HUES6 (cell line): Measurements from ENCODE around the gene C20orf144.

Experiments used
- H3K27ac ChIP-seq: 2 replicates; pipeline ENCODE4 v1.7.0; 2013; ENCODE audit warnings: low read depth, mild to moderate bottlenecking, low read length, inconsistent platforms
- H3K27me3 ChIP-seq: 2 replicates; pipeline ENCODE4 v1.6.1; 2013; ENCODE audit warnings: low read length; ENCODE audit not compliant: control insufficient read depth, insufficient read depth
- H3K36me3 ChIP-seq: 2 replicates; pipeline ENCODE4 v1.6.1; 2013; ENCODE audit warnings: low read length; ENCODE audit not compliant: control insufficient read depth, insufficient read depth
- H3K4me1 ChIP-seq: 2 replicates; pipeline ENCODE4 v1.6.1; 2013; ENCODE audit warnings: low read length; ENCODE audit not compliant: control insufficient read depth, insufficient read depth
- H3K4me3 ChIP-seq: 2 replicates; pipeline ENCODE4 v1.5.1; 2013; ENCODE audit warnings: low read depth, low read length
- H3K9ac ChIP-seq: one replicate; pipeline ENCODE4 v1.6.1; 2013; ENCODE audit warnings: mild to moderate bottlenecking, low read length
- H3K9me3 ChIP-seq: 2 replicates; pipeline ENCODE4 v1.6.1; 2013; ENCODE audit warnings: low read depth, low read length; ENCODE audit not compliant: control insufficient read depth, insufficient read depth

C20orf144 gene

DNA sequence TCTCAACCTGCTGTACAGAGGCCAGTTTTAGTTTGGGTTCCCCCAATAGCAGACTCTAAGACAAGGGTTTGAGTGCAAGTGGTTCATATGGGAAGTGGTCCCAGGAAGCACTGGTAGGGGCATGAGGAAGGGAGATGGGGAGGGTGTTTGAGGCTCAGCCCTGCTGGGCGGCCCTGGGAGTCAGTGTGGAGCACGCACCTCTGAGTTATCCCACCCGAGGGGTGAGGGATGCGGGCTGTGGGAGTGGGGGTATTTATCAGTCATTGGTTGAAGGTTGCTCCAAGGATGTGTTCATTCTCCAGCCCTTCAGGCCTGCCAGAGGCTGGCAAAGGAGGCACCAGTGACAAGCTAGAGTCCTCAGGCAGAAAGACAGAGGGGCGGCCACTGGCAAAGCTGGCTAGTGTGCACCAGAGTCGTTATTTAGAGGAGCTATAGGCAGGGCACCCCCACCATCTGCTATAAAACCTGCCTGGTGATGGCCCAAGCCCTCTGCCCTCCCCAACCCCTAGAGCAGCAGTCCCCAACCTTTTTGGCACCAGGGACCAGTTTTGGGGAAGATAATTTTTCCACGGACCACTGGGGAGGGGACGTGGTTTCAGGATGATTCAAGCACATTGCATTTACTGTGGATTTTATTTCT is 41.5 kb downstream of the C20orf144 start:
- Histone ChIP-seq H3K27me3 (no peaks in the 10 kb centered on the region), H3K4me1 (no peaks in the 10 kb centered on the region), H3K27ac (no peak overlapping the region), H3K9me3 (peaks cover 25% of the 10 kb centered on the region), H3K4me3 (no peak overlapping the region), H3K9ac (no peak overlapping the region), H3K36me3 (0 out of 2 replicates have a peak, but pooled peaks cover 3% of the 10 kb centered on the region)

DNA sequence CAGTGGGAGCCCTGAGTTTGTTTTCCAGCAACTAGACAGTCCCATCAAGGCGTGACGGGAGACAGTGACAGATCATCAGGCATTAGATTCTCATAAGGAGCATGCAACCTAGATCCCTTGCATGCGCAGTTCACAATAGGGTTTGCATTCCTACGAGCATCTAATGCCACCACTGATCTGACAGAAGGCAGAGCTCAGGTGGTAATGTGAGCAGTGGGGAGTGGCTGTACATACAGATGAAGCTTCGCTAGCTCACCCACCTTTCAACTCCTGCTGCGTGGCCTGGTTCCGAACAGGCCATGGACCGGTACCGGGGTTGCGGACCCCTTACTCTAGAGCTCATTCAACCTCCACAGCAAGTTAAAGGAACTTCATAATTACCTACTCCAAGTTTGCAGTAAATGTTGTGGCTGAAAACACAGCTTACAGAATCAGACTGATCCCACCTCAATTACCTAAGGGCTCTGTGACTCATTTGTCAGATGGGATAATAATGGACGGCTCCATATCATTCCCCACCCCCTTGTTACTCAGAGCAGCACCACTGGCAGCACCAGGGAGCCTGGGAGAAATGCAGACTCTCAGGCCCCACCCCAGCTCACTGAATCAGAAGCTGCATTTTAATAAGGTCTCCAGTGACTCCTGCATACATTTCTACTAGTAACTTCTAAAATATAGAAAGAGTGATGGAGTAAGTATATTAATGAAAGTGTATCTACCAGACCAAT is 42.2 kb downstream of the C20orf144 start:
- Histone ChIP-seq H3K9ac (no peak overlapping the region), H3K27me3 (no peaks in the 10 kb centered on the region), H3K9me3 (peaks cover 25% of the 10 kb centered on the region), H3K36me3 (0 out of 2 replicates have a peak, but pooled peaks cover 3% of the 10 kb centered on the region), H3K27ac (no peak overlapping the region), H3K4me3 (no peak overlapping the region), H3K4me1 (0 out of 2 replicates have a peak, but pooled peaks cover 2% of the 10 kb centered on the region)

DNA sequence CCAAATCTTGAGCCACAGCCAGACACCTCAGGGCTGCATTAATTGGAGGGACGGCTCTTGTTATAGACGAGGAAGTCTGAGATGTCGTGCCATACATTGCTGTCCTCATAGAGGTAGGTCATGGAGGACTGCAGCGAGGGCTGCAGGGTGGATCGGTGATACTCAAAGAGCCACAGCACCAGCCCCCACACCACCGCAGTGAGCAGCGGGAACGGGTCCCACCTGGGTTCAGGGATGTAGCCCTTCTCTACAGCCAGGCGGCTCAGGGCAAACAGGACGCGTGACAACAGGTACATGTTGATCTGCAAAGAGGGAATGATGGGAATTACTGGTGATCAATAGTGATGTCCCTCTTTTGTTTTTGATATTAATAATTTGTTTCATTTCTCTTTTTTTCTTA is 45.5 kb downstream of the C20orf144 start:
- no peaks in the 10 kb centered on the region for H3K27me3 ChIP-seq
- H3K36me3 ChIP-seq: 0 out of 2 replicates have a peak, but pooled peaks cover 3% of the 10 kb centered on the region
- H3K27ac ChIP-seq: no peak overlapping the region
- peaks cover 12% of the 10 kb centered on the region for H3K4me1 ChIP-seq
- H3K4me3 ChIP-seq: no peak overlapping the region
- H3K9me3 ChIP-seq: peaks cover 15% of the 10 kb centered on the region
- H3K9ac ChIP-seq: no peak overlapping the region

DNA sequence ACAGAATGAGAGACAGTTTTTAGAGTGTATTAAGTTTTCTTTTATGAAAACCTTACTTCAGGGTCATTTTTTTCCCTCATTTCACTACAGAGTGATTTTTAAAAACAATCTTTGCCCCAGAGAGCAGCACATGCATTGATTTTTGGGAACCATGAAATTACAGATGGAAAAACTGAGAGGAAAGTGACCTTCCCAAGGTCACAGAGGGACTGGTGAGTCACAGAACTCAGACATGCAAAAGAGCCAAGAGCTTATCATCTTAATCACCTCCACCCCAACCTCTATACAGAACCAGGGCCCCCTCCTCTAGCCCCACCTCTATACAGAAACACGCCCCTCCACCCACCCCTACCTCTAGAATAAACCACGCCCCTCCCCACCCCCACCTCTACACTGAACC is 47.3 kb downstream of the C20orf144 start:
- peak overlapping the region; percentile 17 for H3K9ac ChIP-seq
- H3K9me3 ChIP-seq: peaks cover under 1% of the 10 kb centered on the region; the same call in 1 of the 2 replicates
- 0 out of 2 replicates have a peak, but pooled peaks cover 3% of the 10 kb centered on the region for H3K36me3 ChIP-seq
- H3K27ac ChIP-seq: no peak overlapping the region
- no peaks in the 10 kb centered on the region for H3K27me3 ChIP-seq
- H3K4me1 ChIP-seq: peaks cover 12% of the 10 kb centered on the region
- H3K4me3 ChIP-seq: no peak overlapping the region

DNA sequence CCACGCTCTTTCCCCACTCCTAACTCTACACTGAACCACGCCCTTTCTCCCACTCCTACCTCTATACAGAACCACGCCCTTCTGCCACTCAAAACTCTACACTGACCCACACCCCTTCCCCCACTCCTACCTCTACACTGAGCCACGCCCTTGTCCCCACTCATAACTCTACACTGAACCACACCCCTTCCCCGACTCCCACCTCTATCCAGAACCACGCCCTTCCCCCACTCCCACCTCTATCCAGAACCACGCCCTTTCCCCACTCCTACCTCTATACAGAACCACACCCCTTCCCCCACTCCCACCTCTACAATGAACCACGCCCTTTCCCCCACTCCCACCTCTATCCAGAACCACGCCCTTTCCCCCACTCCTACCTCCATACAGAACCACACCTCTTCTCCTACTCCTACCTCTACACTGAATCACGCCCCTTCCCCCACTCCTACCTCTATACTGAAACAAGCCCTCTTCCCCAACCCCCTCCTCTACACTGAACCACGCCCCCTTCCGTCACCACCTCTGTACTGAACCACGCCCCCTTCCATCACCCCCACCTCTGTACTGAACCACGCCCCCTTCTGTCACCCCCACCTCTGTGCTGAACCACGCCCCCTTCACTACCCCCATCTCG is 47.9 kb downstream of the C20orf144 start:
- Histone ChIP-seq H3K4me1 (peaks cover 12% of the 10 kb centered on the region), H3K9ac (no peak overlapping the region), H3K9me3 (no peaks in the 10 kb centered on the region), H3K36me3 (0 out of 2 replicates have a peak, but pooled peaks cover 3% of the 10 kb centered on the region), H3K27me3 (no peaks in the 10 kb centered on the region), H3K27ac (no peak overlapping the region), H3K4me3 (peak overlapping the region; percentile 26; the same call in 1 of the 2 replicates)

DNA sequence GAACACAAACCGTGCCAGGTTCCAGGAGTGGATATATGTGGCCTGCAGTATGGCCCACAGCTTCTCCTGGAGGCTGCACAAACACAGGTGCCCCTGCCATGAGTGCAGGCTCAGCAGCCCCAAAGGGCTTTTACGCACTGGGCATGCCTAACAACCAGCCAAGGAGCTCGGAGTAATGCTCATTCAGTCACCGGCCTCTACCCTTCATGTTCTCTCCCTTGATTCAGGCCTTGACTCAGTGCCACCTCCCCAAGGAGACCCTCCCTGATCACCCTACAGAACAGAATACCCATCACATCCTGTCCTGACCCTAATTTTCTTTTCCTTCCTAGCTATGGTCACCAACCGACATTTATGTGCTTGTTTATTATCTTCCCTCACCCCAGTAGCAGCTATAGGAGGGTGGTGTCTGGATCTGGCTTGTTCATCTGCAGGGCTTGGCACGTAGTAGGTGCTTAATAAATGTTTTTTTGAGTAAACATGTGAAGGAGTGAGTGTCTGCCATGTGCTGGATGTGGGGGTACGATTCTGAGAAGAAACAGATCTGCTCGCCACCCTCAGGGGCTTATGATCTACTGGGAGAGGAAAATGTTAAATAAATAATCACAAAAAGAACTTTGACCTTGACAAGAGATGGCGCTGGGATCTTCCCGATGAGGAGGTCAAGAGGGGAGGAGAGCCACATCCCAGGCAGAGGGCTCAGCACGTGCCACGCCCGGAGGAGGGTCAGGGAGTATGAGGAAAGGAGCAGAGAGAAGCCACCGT is 48.7 kb downstream of the C20orf144 start:
- no peak overlapping the region for H3K4me3 ChIP-seq
- peaks cover 12% of the 10 kb centered on the region for H3K4me1 ChIP-seq
- H3K27ac ChIP-seq: no peak overlapping the region
- H3K9me3 ChIP-seq: no peaks in the 10 kb centered on the region
- H3K27me3 ChIP-seq: no peaks in the 10 kb centered on the region
- no peak overlapping the region for H3K9ac ChIP-seq
- H3K36me3 ChIP-seq: 0 out of 2 replicates have a peak, but pooled peaks cover 3% of the 10 kb centered on the region

DNA sequence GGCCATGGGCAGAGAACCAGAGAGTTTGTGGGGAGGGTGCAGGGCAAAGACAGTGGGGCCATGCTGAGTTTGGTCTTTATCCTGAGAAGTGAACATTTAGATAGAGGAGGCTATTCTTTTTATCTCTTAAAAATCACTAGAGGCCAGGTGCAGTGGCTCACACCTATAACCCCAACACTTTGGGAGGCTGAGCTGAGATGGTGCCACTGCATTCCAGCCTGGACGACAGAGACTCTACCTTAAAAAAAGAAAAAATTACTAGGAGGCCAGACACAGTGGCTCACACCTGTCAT is 49.3 kb downstream of the C20orf144 start:
- H3K4me1 ChIP-seq: peaks cover 12% of the 10 kb centered on the region
- 0 out of 2 replicates have a peak, but pooled peaks cover 3% of the 10 kb centered on the region for H3K36me3 ChIP-seq
- H3K27me3 ChIP-seq: no peaks in the 10 kb centered on the region
- no peak overlapping the region for H3K9ac ChIP-seq
- no peak overlapping the region for H3K27ac ChIP-seq
- H3K9me3 ChIP-seq: no peaks in the 10 kb centered on the region
- H3K4me3 ChIP-seq: no peak overlapping the region
